DOHH2 (cell line): ENCODE data around the gene LRRC75A.

ENCODE experiments used
- H3F3A ChIP-seq: fragments of 200-600 bp; sonication (generic), shearing (Covaris generic); 2 replicates; pipeline ENCODE4 v1.6.0; 2016; ENCODE audit warnings: antibody characterized with exemption, mild to moderate bottlenecking; ENCODE audit not compliant: control insufficient read depth, insufficient read depth
- H3K27ac ChIP-seq: fragments of 200-600 bp; sonication (generic); 2 replicates; pipeline ENCODE4 v1.5.1; 2014; ENCODE audit warnings: low read depth, mild to moderate bottlenecking, low read length, moderate library complexity
- H3K27me3 ChIP-seq: fragments of 200-600 bp; sonication (generic); 2 replicates; pipeline ENCODE4 v1.6.1; 2014; ENCODE audit warnings: mild to moderate bottlenecking, low read length, mixed read lengths; ENCODE audit not compliant: control insufficient read depth
- H3K36me3 ChIP-seq: fragments of 200-600 bp; sonication (generic); 2 replicates; pipeline ENCODE4 v1.6.1; 2014; ENCODE audit warnings: mild to moderate bottlenecking, low read length, moderate library complexity, mixed read lengths; ENCODE audit not compliant: control insufficient read depth
- H3K4me1 ChIP-seq: fragments of 200-600 bp; sonication (generic); 2 replicates; pipeline ENCODE4 v1.6.1; 2014; ENCODE audit warnings: mild to moderate bottlenecking, low read length, mixed read lengths; ENCODE audit not compliant: control insufficient read depth
- H3K4me2 ChIP-seq: fragments of 200-600 bp; sonication (generic); 2 replicates; pipeline ENCODE4 v1.6.0; 2014; ENCODE audit warnings: mild to moderate bottlenecking, low read length, moderate library complexity
- H3K4me3 ChIP-seq: fragments of 200-600 bp; sonication (generic); 2 replicates; pipeline ENCODE4 v1.5.1; 2014; ENCODE audit warnings: mild to moderate bottlenecking, low read length, mixed read lengths
- H3K79me2 ChIP-seq: fragments of 200-600 bp; sonication (generic); 2 replicates; pipeline ENCODE4 v1.6.1; 2014; ENCODE audit warnings: mild to moderate bottlenecking, low read length, mixed read lengths; ENCODE audit not compliant: control insufficient read depth
- H3K9me2 ChIP-seq: fragments of 200-600 bp; sonication (generic); replicated peaks from 2 replicates; pipeline ENCODE4 v1.6.1; 2014; ENCODE audit warnings: mild to moderate bottlenecking, low read length, mixed read lengths; ENCODE audit not compliant: control insufficient read depth
- H3K9me3 ChIP-seq: fragments of 200-600 bp; sonication (generic); 2 replicates; pipeline ENCODE4 v1.6.1; 2014; ENCODE audit warnings: antibody characterized with exemption, low read length, mixed read lengths; ENCODE audit not compliant: control insufficient read depth, insufficient read depth
- H4K20me1 ChIP-seq: fragments of 200-600 bp; sonication (generic); 2 replicates; pipeline ENCODE4 v1.6.0; 2014; ENCODE audit warnings: low read depth, mild to moderate bottlenecking, antibody characterized with exemption, low read length, moderate library complexity; ENCODE audit not compliant: control insufficient read depth, insufficient read depth
- EZH2phosphoT487 ChIP-seq: fragments of 200-600 bp; sonication (generic); IDR thresholded peaks from 2 replicates; pipeline ENCODE4 v1.6.1; 2017; ENCODE audit warnings: borderline replicate concordance, mild to moderate bottlenecking, antibody characterized with exemption, low read length, moderate library complexity, mixed read lengths
- TF ChIP-seq, protein P1 (sequence below): fragments of 200-600 bp; sonication (generic); IDR thresholded peaks from one replicate; pipeline ENCODE4 v1.5.1; 2014; ENCODE audit warnings: antibody characterized with exemption, mild to moderate bottlenecking, low read depth, low read length; ENCODE audit not compliant: poor library complexity, severe bottlenecking

LRRC75A gene

DNA sequence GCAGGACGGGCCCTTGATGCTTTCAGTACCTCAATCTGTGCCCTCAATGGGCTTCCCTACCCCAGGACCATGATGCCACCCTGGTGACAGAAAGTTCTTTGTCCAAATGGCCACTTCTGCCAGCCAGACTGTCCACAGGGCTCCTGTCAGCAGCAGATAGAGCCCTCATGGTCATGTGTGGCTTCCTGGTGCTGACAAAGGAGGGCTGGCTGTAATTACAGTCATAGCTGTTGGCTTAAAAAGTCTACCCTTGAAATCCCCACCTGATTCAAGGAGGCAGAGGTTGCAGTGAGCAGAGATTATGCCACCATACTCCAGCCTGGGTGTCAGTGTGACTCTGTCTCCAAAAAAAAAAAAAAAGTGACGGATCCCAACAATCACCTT lies 73.3 kb downstream of the LRRC75A start:
- Histone ChIP-seq H4K20me1 (no peaks in the 10 kb centered on the region), H3K4me1 (peaks cover 31% of the 10 kb centered on the region), H3K79me2 (no peaks in the 10 kb centered on the region), H3F3A (no peaks in the 10 kb centered on the region), H3K27ac (no peak overlapping the region), H3K36me3 (no peaks in the 10 kb centered on the region), H3K27me3 (no peaks in the 10 kb centered on the region), H3K4me2 (no peak overlapping the region), H3K9me2 (no peaks in the 10 kb centered on the region), H3K9me3 (no peaks in the 10 kb centered on the region), H3K4me3 (no peak overlapping the region)
- TF ChIP-seq EZH2phosphoT487: no peak
- TF ChIP-seq, protein P1, sequence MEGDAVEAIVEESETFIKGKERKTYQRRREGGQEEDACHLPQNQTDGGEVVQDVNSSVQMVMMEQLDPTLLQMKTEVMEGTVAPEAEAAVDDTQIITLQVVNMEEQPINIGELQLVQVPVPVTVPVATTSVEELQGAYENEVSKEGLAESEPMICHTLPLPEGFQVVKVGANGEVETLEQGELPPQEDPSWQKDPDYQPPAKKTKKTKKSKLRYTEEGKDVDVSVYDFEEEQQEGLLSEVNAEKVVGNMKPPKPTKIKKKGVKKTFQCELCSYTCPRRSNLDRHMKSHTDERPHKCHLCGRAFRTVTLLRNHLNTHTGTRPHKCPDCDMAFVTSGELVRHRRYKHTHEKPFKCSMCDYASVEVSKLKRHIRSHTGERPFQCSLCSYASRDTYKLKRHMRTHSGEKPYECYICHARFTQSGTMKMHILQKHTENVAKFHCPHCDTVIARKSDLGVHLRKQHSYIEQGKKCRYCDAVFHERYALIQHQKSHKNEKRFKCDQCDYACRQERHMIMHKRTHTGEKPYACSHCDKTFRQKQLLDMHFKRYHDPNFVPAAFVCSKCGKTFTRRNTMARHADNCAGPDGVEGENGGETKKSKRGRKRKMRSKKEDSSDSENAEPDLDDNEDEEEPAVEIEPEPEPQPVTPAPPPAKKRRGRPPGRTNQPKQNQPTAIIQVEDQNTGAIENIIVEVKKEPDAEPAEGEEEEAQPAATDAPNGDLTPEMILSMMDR: no peak

DNA sequence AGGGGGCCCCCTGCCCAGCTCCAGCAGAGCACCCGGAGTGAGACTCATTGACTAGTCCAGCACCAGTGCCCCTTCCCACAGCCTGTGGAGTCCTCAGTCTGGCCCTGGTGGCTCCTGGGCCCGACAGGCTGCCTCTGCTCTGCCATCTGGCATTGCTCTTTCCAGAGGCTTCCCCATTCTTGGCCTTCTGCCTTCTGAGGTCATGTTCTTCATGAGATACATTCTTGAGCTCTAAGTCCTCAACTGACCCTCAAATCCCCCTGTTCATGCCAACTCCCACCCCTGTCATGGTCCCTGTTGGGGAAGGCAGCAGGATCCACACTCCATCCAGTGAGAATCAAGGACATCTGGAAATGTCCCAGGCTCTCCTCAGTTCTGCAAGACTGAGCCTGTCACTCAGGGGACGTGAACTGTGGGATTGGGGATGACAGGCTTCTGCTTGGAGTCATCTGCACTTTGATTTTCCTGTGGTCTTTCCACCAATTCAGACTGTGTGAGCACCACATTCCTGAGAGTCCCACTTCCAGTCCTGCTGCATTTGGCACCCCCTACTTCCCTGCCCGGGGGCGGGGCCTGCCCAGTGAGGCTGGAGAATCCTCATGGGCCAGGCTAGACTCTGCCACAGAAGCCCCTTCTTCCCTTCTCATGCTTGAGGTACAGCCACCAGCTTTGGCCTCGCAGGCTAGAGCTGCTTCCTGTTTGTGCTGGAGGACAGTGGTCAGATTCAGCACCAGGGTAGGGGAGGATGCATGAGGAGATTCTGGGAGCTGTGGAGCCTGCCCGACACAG lies 73.9 kb downstream of the LRRC75A start:
- Histone ChIP-seq H3K79me2 (no peaks in the 10 kb centered on the region), H3K4me1 (peaks cover 31% of the 10 kb centered on the region), H3K4me3 (no peak overlapping the region), H3K9me3 (no peaks in the 10 kb centered on the region), H4K20me1 (no peaks in the 10 kb centered on the region), H3K27ac (no peak overlapping the region), H3K27me3 (no peaks in the 10 kb centered on the region), H3K9me2 (no peaks in the 10 kb centered on the region), H3K4me2 (no peak overlapping the region), H3F3A (no peaks in the 10 kb centered on the region), H3K36me3 (no peaks in the 10 kb centered on the region)
- TF ChIP-seq EZH2phosphoT487: no peak
- TF ChIP-seq, protein P1: no peak

DNA sequence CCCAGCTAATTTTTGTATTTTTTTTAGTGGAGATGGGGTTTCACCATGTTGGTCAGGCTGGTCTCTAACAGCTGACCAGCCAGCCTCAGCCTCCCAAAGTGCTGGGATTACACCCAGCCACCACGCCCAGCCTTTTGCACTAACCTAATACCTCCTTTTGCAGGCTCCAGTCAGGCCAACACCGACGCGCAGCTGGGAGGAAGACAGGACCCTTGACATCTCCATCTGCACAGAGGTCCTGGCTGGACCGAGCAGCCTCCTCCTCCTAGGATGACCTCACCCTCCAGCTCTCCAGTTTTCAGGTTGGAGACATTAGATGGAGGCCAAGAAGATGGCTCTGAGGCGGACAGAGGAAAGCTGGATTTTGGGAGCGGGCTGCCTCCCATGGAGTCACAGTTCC lies 74.6 kb downstream of the LRRC75A start:
- Histone ChIP-seq H3K79me2 (no peaks in the 10 kb centered on the region), H3F3A (no peaks in the 10 kb centered on the region), H3K27me3 (0 out of 2 replicates have a peak, but pooled peaks cover 1% of the 10 kb centered on the region), H3K27ac (no peak overlapping the region), H4K20me1 (no peaks in the 10 kb centered on the region), H3K4me1 (peaks cover 31% of the 10 kb centered on the region), H3K36me3 (no peaks in the 10 kb centered on the region), H3K4me3 (no peak overlapping the region), H3K4me2 (no peak overlapping the region), H3K9me3 (no peaks in the 10 kb centered on the region), H3K9me2 (no peaks in the 10 kb centered on the region)
- TF ChIP-seq, protein P1: no peak
- no peak for TF ChIP-seq EZH2phosphoT487
